Suppressor macrophage treated with lipopolysaccharide for 4 hours (primary cell): ENCODE data around the gene CYP27B1.

Experiments
- DNase-seq: peaks from one replicate; pipeline ENCODE4 v3.0.0-alpha.2; 2020

Gene CYP27B1

DNA sequence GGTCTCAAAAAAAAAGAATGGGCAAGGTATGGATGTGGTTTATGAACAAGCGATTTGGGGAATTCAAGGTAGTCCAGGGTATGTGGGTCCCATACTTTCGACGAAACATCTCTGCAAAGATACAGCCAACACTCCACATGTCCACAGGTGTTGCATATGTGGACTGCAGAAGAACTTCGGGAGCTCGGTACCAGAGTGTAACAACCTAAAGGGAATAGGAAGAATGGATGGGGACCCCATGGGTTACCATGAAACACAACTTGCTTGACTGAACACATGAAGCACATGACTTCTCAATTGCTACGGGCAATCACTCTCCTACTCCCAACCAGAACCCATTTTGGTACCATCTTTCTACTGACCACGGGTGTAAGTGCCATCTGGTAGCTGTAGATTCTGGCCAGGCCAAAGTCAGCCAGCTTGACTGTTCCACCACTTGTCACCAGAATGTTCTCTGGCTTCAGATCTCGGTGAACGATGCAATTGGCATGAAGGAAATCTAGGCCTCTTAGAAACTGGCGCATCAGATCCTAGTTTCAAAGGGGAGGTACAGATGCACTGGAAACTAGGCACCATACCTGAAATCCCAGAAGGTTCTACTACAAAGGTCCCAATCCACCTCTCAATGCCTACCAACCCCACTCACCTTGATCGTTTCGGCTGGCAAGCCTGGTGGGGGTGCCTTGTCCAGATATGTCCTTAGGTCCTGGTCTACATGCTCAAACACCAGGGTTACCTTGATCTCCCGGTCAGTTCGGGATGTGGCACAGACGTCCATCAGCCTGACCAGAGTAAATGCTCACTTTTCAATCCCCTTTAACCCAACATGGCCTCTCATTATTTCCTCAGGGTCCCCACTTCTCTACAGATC lies 16.1 kb downstream of the CYP27B1 start:
- no peak for DNase-seq

- no peak for DNase-seq
These were observed 17.8 kb downstream of the CYP27B1 start for GRCh38 chr12:57749061-57749460.

DNA sequence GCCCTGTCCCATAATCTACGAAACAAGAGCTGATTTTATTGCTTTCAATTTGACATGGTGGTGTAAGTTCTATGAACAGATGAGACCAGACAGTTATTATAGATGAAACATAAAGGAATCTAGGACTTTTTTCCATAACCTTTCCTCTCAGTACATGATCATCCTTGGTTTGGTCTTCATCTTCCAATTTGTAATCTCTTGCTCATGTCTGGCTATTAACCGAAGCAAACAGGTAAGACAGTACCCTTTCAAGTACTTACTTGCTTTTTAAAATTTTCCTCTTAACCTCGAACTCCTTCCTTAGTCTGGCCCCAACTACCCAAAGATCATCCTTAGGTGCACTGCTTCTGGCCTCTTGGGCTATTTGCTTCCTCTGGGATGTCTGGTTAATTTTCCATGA lies 20.9 kb downstream of the CYP27B1 start:
- no peak for DNase-seq

GRCh38 chr12:57745485-57745881 lies 21.4 kb downstream of the CYP27B1 start:
- no peak for DNase-seq

GRCh38 chr12:57744777-57745484 lies 21.9 kb downstream of the CYP27B1 start, which contains the start of gene TSPAN31:
Gene TSPAN31 (plus strand): TSS chr12:57745039. CDS start chr12:57745155, 116 bp downstream.
- peak; percentile 98 for DNase-seq

GRCh38 chr12:57744194-57744776 lies 22.6 kb downstream of the CYP27B1 start:
- peak; percentile 91 for DNase-seq

- DNase-seq = no peak
These were observed 23.1 kb downstream of the CYP27B1 start for GRCh38 chr12:57743769-57744168.

- DNase-seq = peak; percentile 51
These were observed 24.8 kb downstream of the CYP27B1 start for GRCh38 chr12:57741844-57742738.

DNA sequence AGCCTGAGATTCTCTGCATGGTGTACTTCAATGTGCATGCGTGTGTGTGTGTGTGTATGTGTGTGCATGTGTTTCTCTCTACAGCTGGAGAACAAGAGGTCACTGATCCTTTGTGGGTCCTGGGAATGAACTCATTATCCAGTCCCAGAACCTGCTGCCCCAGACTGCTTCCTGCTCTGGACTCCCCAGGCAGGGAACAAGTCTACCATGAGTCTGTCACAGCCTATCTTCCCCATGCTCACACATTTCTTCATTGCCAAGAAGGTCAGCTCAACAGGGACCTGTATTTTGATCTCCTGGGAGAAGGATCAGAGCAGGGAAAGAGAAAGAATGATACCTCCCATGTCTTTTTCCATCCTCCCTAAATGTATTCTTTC lies 25.5 kb downstream of the CYP27B1 start:
- DNase-seq = no peak

- no peak for DNase-seq
These were observed 26.0 kb downstream of the CYP27B1 start for GRCh38 chr12:57740656-57741412.

GRCh38 chr12:57739914-57740538 lies 26.9 kb downstream of the CYP27B1 start:
- DNase-seq = no peak

- DNase-seq = no peak
These were observed 27.5 kb downstream of the CYP27B1 start for GRCh38 chr12:57739387-57739786.

DNA sequence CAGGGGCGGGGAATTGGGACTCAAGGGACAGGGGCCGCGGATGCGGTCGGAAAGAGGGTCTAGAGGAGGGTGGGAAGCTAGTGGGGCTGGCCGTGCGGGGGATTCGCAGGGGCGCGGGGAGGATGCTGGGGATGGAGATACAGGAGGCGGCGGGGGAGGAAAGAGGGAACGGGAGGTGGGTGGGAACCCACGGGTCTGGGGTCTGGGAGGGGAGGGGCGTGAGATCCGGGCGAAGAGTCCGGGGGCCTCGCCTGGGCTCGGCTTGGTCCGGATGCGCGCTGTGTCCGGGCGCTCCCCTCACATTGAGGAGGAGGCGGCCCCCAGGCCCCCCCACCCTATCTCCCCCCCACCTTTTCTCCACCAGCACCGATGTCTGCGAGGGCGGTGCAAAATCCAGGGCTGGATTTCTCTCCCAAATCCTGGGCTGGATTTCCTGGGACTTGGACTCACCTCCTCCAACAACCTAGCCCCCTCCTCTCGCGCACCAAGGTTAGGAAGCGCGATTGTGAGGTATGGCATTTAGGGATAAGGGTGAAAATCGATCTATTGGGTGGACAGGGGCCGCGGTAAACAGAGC lies 28.1 kb downstream of the CYP27B1 start, which contains the start of gene AGAP2:
Gene AGAP2 (minus strand): TSS at position 82 of the 577 bp plus-strand sequence. CDS start 496 bp downstream, outside the sequence.
- DNase-seq = no peak

DNA sequence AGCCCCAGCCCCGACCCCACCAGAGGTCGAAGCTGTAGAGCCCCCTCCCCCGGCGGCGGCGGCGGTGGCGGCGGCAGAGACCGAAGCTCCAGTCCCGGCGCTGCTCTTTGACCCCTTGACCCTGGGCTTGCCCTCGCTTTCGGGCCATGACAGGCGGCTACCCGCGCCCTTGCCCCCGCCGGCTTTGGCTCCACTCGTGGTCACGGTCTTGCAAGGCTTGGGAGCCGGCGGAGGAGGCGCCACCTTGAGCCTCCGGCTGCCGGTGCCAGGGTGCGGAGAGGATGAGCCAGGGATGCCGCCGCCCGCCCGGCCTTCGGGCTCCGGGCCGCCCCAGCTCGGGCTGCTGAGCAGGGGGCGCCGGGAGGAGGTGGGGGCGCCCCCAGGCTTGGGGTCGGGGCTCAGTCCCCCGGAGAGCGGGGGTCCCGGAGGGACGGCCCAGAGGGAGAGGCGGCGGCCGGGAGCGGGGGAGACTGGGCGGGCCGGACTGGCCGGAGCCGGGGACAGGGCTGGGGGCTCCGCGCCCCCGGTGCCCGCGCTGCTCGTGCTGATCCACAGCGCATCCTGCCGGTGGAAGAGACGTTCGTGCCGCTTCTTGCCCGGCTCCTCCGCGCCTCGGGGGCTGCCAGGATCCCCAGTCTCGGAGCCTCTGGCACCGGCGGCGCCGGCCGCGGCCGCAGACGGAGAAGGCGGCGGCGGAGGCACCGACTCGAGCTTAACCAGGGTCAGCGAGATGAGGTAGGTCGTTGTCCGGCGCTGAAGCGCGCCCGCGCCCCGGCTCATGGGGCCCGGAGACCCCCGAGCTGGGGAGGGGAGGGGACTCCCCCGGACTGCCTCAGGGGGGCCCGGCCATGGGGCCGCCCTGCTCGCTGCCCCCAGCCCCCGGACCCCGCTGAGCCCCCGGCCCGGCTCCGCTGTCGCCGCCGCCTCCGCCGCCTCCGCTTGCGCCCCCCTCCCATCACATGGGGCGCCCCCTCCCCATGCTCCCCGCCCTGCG lies 29.1 kb downstream of the CYP27B1 start:
- no peak for DNase-seq

- no peak for DNase-seq
These were observed 30.0 kb downstream of the CYP27B1 start for GRCh38 chr12:57736741-57737466.

GRCh38 chr12:57735952-57736740 lies 30.7 kb downstream of the CYP27B1 start:
- DNase-seq = no peak

- DNase-seq = no peak
These were observed 31.6 kb downstream of the CYP27B1 start for GRCh38 chr12:57735198-57735855.
